Liver (tissue), 3 donors: ENCODE measurements around the gene EXOC4.

Source experiments
- ATF3 ChIP-seq: IDR thresholded peaks from 2 replicates; pipeline ENCODE4 v1.6.1; 2016; ENCODE audit warnings: antibody characterized with exemption
- CTCF ChIP-seq: fragments of 150-350 bp; IDR thresholded peaks from 2 replicates; pipeline ENCODE4 v1.5.1; 2017; ENCODE audit warnings: improper control_type of control experiment, low read depth, low read length; ENCODE audit not compliant: missing input control
- EGR1 ChIP-seq, 2 donors: IDR thresholded peaks; 2 replicates each; pipeline ENCODE4 v1.6.1; 2016 to 2018; ENCODE audit warnings: antibody characterized with exemption in 2 of 2, low read depth in 2 of 2
- FOXA1 ChIP-seq: IDR thresholded peaks from 2 replicates; pipeline ENCODE4 v1.6.1; 2016; ENCODE audit warnings: antibody characterized with exemption
- GABPA ChIP-seq, 2 donors: IDR thresholded peaks in 1 of 2; conservative IDR thresholded peaks in 1 of 2; 2 replicates each; pipeline ENCODE4 v1.6.1; 2016; ENCODE audit warnings: antibody characterized with exemption in 2 of 2, mild to moderate bottlenecking in 1 of 2, moderate library complexity in 1 of 2
- MAX ChIP-seq: IDR thresholded peaks from 2 replicates; pipeline ENCODE4 v1.6.1; 2016; ENCODE audit warnings: antibody characterized with exemption
- RAD21 ChIP-seq, 2 donors: IDR thresholded peaks; 2 replicates each; pipeline ENCODE4 v1.6.1; 2016; ENCODE audit warnings: antibody characterized with exemption in 2 of 2, mild to moderate bottlenecking in 2 of 2
- REST ChIP-seq: IDR thresholded peaks from 2 replicates; pipeline ENCODE4 v1.6.1; 2016; ENCODE audit warnings: antibody characterized with exemption, mild to moderate bottlenecking
- TAF1 ChIP-seq: conservative IDR thresholded peaks from 2 replicates; pipeline ENCODE4 v1.6.1; 2016; ENCODE audit warnings: antibody characterized with exemption, mild to moderate bottlenecking
- YY1 ChIP-seq: IDR thresholded peaks from 2 replicates; pipeline ENCODE4 v1.6.1; 2016; ENCODE audit warnings: antibody characterized with exemption, mild to moderate bottlenecking
- ZBTB33 ChIP-seq: IDR thresholded peaks from 2 replicates; pipeline ENCODE4 v1.6.1; 2016; ENCODE audit warnings: antibody characterized with exemption
- donor health status: healthy.
- donor health status: healthy.

GRCh38 chr7:133919810-133920209, 666.9 kb downstream of the EXOC4 start:
- TF ChIP-seq CTCF (no peak), REST (no peak), EGR1 (IDR thresholded peaks at IDR 0.05; ENCODE audit: low read depth in 2 of 2) (no peak), TAF1 (no peak), ATF3 (no peak), RAD21 (IDR thresholded peaks at IDR 0.05) (no peak), FOXA1 (no peak), ZBTB33 (no peak), GABPA (IDR thresholded peaks at IDR 0.05 in 1 of 2, conservative IDR thresholded peaks at IDR 0.05 in 1 of 2) (no peak), YY1 (no peak), MAX (no peak)
